GM19193 (cell line): ENCODE measurements around the gene ASAP2.

ENCODE experiments used
- POLR2A ChIP-seq: IDR thresholded peaks from 4 replicates; pipeline ENCODE4 v1.6.1; 2011; ENCODE audit not compliant: insufficient read depth, insufficient read length; ENCODE audit errors: extremely low read depth

ASAP2 gene

GRCh38 chr2:9214873-9215272, 8.3 kb downstream of the ASAP2 start:
- no peak for TF ChIP-seq POLR2A

GRCh38 chr2:9215680-9216079, 9.1 kb downstream of the ASAP2 start:
- no peak for TF ChIP-seq POLR2A

GRCh38 chr2:9217838-9218770, 11.5 kb downstream of the ASAP2 start:
- no peak for TF ChIP-seq POLR2A

GRCh38 chr2:9219027-9219445, 12.4 kb downstream of the ASAP2 start:
- no peak for TF ChIP-seq POLR2A

GRCh38 chr2:9220201-9220600, 13.6 kb downstream of the ASAP2 start:
- TF ChIP-seq POLR2A = no peak

GRCh38 chr2:9221223-9221622, 14.6 kb downstream of the ASAP2 start:
- TF ChIP-seq POLR2A = no peak

- no peak for TF ChIP-seq POLR2A
These were observed 15.8 kb downstream of the ASAP2 start for GRCh38 chr2:9222239-9222892.

GRCh38 chr2:9222893-9223287, 16.3 kb downstream of the ASAP2 start:
- no peak for TF ChIP-seq POLR2A

- no peak for TF ChIP-seq POLR2A
These were observed 19.2 kb downstream of the ASAP2 start for GRCh38 chr2:9225806-9226205.

GRCh38 chr2:9226458-9227380, 20.1 kb downstream of the ASAP2 start:
- TF ChIP-seq POLR2A = no peak

- no peak for TF ChIP-seq POLR2A
These were observed 21.6 kb downstream of the ASAP2 start for GRCh38 chr2:9228088-9228751.

GRCh38 chr2:9228781-9229469, 22.3 kb downstream of the ASAP2 start:
- no peak for TF ChIP-seq POLR2A

- TF ChIP-seq POLR2A = no peak
These were observed 22.8 kb downstream of the ASAP2 start for GRCh38 chr2:9229470-9229820.
